HepG2 (cell line): ENCODE data around the gene CSNK1G1. TPM values are rescaled to one million over a fixed set of nuclear protein-coding genes. Genes with fewer than 3 reads are reported as not detected.
A peak's percentile ranks its signal among the peaks of the same experiment; 100 is the strongest.
"Not testable (repeated sequence)": the region's sequence is repeated elsewhere in the genome, so short reads cannot be mapped to it uniquely, and the experiment has no call there.

ENCODE experiments used
- ATAC-seq: fragments of 200-7000 bp; cut with Tn5 transposase; 3 replicates; pipeline ENCODE4 v1.9.1; 2020; ENCODE audit warnings: mild to moderate bottlenecking, moderate library complexity
- BruUV-seq: library from RNA; stranded (reverse); fragments of 400-500 nt; replicated peaks from 2 replicates; lab custom pipeline; 2021; lab: Mats Ljungman, UMichigan
- CTCF ChIA-PET: fragments of 300-600 bp; formaldehyde crosslinking; extraction: SDS; loops from one replicate; lab custom pipeline; 2021; ENCODE audit warnings: low total read pairs, inconsistent platforms, low intra/inter-chr PET ratio; lab: Yijun Ruan, JAX
- POLR2A ChIA-PET: fragments of 350-600 bp; sonication (Branson Sonifier 250); formaldehyde crosslinking; loops from one replicate; lab custom pipeline; 2020; ENCODE audit warnings: antibody characterized with exemption, inconsistent platforms; lab: Yijun Ruan, JAX
- DNase-seq: peaks from one replicate; pipeline ENCODE4 v3.0.0-alpha.2; 2015; ENCODE audit warnings: low spot score
- FAIRE-seq: peaks from 3 replicates; lab custom pipeline; 2011; peaks lifted over from hg19 to GRCh38; lab: Jason Lieb, UNC
- H2AFZ ChIP-seq: one replicate; pipeline ENCODE4 v1.6.1; 2011; ENCODE audit warnings: low read length, inconsistent platforms
- H3K27ac ChIP-seq: fragments of 300-600 bp; 3 replicates; pipeline ENCODE4 v1.8.0; 2011; ENCODE audit warnings: mixed run types, mild to moderate bottlenecking, mixed read lengths, low read length, inconsistent platforms; ENCODE audit not compliant: insufficient read depth; ENCODE audit errors: extremely low read length
- H3K27me3 ChIP-seq, 2 experiments: fragments of 200-600 bp in 1 of 2; 2 replicates in 1 of 2; 3 replicates in 1 of 2; pipeline versions ENCODE4 v1.6.0 to v1.8.0; 2011; ENCODE audit warnings: low read length in 2 of 2, mild to moderate bottlenecking in 2 of 2, moderate library complexity in 2 of 2, inconsistent platforms in 1 of 2; ENCODE audit not compliant: insufficient read depth in 2 of 2, control insufficient read depth in 1 of 2
- H3K36me3 ChIP-seq, 2 experiments: fragments of 200-600 bp in 1 of 2; replicated peaks in 1 of 2; 2 replicates in 1 of 2; 3 replicates in 1 of 2; pipeline versions ENCODE4 v1.5.1 to v1.8.0; 2011; ENCODE audit warnings: low read length in 2 of 2, inconsistent platforms in 1 of 2; ENCODE audit not compliant: insufficient read depth in 2 of 2, control insufficient read depth in 1 of 2
- H3K4me1 ChIP-seq: 2 replicates; pipeline ENCODE4 v1.5.1; 2012; ENCODE audit warnings: low read length, inconsistent platforms; ENCODE audit not compliant: insufficient read depth
- H3K4me2 ChIP-seq: 2 replicates; pipeline ENCODE4 v1.6.0; 2011; ENCODE audit warnings: low read depth, low read length, inconsistent platforms
- H3K4me3 ChIP-seq, 3 experiments: fragments of 200-600 bp in 1 of 3; sonication (generic), shearing (Covaris generic) in 1 of 3; replicated peaks in 1 of 3; 2 replicates each; pipeline ENCODE4 v1.5.1; 2011 to 2016; ENCODE audit warnings: low read length in 3 of 3, inconsistent platforms in 2 of 3, low read depth in 2 of 3, mild to moderate bottlenecking in 2 of 3, control low read depth in 1 of 3, mixed read lengths in 1 of 3; ENCODE audit not compliant: insufficient read depth in 1 of 3
- H3K79me2 ChIP-seq: one replicate; pipeline ENCODE4 v1.6.1; 2011; ENCODE audit warnings: low read length, inconsistent platforms; ENCODE audit not compliant: insufficient read depth
- H3K9ac ChIP-seq: 2 replicates; pipeline ENCODE4 v1.6.0; 2011; ENCODE audit warnings: mild to moderate bottlenecking, low read depth, low read length, inconsistent platforms; ENCODE audit not compliant: insufficient read depth
- H3K9me3 ChIP-seq: 2 replicates; pipeline ENCODE4 v1.5.1; 2012; ENCODE audit warnings: mild to moderate bottlenecking, low read length
- H4K20me1 ChIP-seq: 2 replicates; pipeline ENCODE4 v1.6.0; 2011; ENCODE audit warnings: inconsistent platforms, mild to moderate bottlenecking, low read length, moderate library complexity; ENCODE audit not compliant: insufficient read depth
- USF2 ChIP-seq, 2 experiments: sonication (generic) in 1 of 2; formaldehyde crosslinking in 1 of 2; IDR thresholded peaks; 2 replicates each; pipeline versions ENCODE4 v1.5.1 to v1.6.1; 2011 to 2020; ENCODE audit warnings: borderline replicate concordance in 1 of 2, low read depth in 1 of 2, low read length in 1 of 2, mild to moderate bottlenecking in 1 of 2, missing genetic modification reagents in 1 of 2, moderate library complexity in 1 of 2
- ZNF431 ChIP-seq: sonication (generic); formaldehyde crosslinking; IDR thresholded peaks from 2 replicates; pipeline ENCODE4 v1.9.0; 2022; ENCODE audit warnings: missing genetic modification reagents, low read depth, mild to moderate bottlenecking, borderline replicate concordance
- WGBS: methylation state at CpG from one replicate; pipeline ENCODE4 v1.1.6; 2017; ENCODE audit warnings: low lambda C conversion rate; 5-methylcytosine and 5-hydroxymethylcytosine counted together
- in situ Hi-C: cut with HindIII; loops from 2 replicates; pipeline ENCODE4 v1.10.0; 2017; ENCODE audit warnings: low pct_unique_long_range_greater_than_20kb; ENCODE audit not compliant: extremely low pct_ligation_motif_present
- intact Hi-C: fragments of 100-400 bp; cut with micrococcal nuclease; formaldehyde crosslinking; loops from one replicate; pipeline ENCODE4 v1.10.0; 2022; ENCODE audit not compliant: unreplicated experiment
- polyA plus RNA-seq, 8 experiments: library from polyadenylated mRNA; depleted of rRNA in 3 of 8; stranded (reverse) in 7 of 8; unstranded in 1 of 8; fragments of >200 nt; fragmentation: Illumina TruSeq in 4 of 8; extraction: Trizol in 4 of 8; gene quantifications; 2 replicates each; pipeline versions ENCODE4 v1.2.1 to v1.2.3, GENCODE V29; 2011 to 2016; ENCODE audit warnings: low read depth in 4 of 8, missing spikeins in 1 of 8, mixed read lengths in 1 of 8; ENCODE audit not compliant: insufficient read depth in 1 of 8
- total RNA-seq, 5 experiments: library from RNA; depleted of rRNA; stranded (reverse); fragments of >200 nt; fragmentation: Illumina TruSeq; extraction: Trizol; gene quantifications; 2 replicates each; pipeline ENCODE4 v1.2.3, GENCODE V29; 2016; ENCODE audit warnings: low read depth in 1 of 5
- TF ChIP-seq, protein P1 (sequence below): sonication (generic); formaldehyde crosslinking; IDR thresholded peaks from 2 replicates; pipeline ENCODE4 v1.9.0; 2021; ENCODE audit warnings: missing genetic modification reagents, borderline replicate concordance

CSNK1G1 gene
- total and polyA plus RNA-seq, 2 of the 13 experiments (the other 11 are each of a cell fraction or from before 2014, with no cell fraction given): 8.5 to 12.6 TPM

GRCh38 chr15:64267331-64267973, 88.5 kb downstream of the CSNK1G1 start (continued):
- TF ChIP-seq, protein P1, sequence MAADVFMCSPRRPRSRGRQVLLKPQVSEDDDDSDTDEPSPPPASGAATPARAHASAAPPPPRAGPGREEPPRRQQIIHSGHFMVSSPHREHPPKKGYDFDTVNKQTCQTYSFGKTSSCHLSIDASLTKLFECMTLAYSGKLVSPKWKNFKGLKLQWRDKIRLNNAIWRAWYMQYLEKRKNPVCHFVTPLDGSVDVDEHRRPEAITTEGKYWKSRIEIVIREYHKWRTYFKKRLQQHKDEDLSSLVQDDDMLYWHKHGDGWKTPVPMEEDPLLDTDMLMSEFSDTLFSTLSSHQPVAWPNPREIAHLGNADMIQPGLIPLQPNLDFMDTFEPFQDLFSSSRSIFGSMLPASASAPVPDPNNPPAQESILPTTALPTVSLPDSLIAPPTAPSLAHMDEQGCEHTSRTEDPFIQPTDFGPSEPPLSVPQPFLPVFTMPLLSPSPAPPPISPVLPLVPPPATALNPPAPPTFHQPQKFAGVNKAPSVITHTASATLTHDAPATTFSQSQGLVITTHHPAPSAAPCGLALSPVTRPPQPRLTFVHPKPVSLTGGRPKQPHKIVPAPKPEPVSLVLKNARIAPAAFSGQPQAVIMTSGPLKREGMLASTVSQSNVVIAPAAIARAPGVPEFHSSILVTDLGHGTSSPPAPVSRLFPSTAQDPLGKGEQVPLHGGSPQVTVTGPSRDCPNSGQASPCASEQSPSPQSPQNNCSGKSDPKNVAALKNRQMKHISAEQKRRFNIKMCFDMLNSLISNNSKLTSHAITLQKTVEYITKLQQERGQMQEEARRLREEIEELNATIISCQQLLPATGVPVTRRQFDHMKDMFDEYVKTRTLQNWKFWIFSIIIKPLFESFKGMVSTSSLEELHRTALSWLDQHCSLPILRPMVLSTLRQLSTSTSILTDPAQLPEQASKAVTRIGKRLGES: no peak
- TF ChIP-seq USF2 (IDR thresholded peaks at IDR 0.05; ENCODE audit: low read depth, low read length): no peak
- TF ChIP-seq USF2 (CRISPR knock-in tag; IDR thresholded peaks at IDR 0.05; ENCODE audit: borderline replicate concordance): no peak
- TF ChIP-seq, all 625 proteins: peak for 0

- DNase-seq, H3K9ac ChIP-seq, H3K4me3 ChIP-seq, H3K4me1 ChIP-seq, intact Hi-C loops, H3K27me3 ChIP-seq, in situ Hi-C loops, H3K9me3 ChIP-seq, BruUV-seq, H3K36me3 ChIP-seq, FAIRE-seq, H3K27ac ChIP-seq, H3K4me2 ChIP-seq, POLR2A ChIA-PET, H3K79me2 ChIP-seq, H4K20me1 ChIP-seq, H2AFZ ChIP-seq, ATAC-seq, CTCF ChIA-PET: not testable (repeated sequence)
- 0 out of 2 replicates have a peak, but pooled peaks have one; percentile 47 for TF ChIP-seq ZNF431 (CRISPR knock-in tag)
- WGBS: 93% methylated on average over 1 of the region's 1 CpG
These were observed 90.8 kb downstream of the CSNK1G1 start for GRCh38 chr15:64265188-64265587.
